PC-9 (cell line): ENCODE results near the gene CNTNAP2. TPM values are rescaled to one million over a fixed set of nuclear protein-coding genes. Genes with fewer than 3 reads are reported as not detected.

ENCODE experiments used
- BruUV-seq: library from RNA; stranded (reverse); fragments of 400-500 nt; replicated peaks from 2 replicates; lab custom pipeline; 2021; lab: Mats Ljungman, UMichigan
- CTCF ChIA-PET: fragments of 300-600 bp; sonication (Branson Sonifier 250); formaldehyde crosslinking; loops from one replicate; lab custom pipeline; 2022; ENCODE audit warnings: antibody characterized with exemption; lab: Charles Lee
- POLR2A ChIA-PET: fragments of 300-600 bp; sonication (Branson Sonifier 250); formaldehyde crosslinking; loops from one replicate; lab custom pipeline; 2022; ENCODE audit warnings: antibody characterized with exemption; ENCODE audit not compliant: unreplicated experiment; lab: Charles Lee
- DNase-seq, 2 experiments: peaks; one replicate each; pipeline versions ENCODE4 v3.0.0 to v3.0.0-alpha.2; 2015 to 2022; ENCODE audit warnings: mixed read lengths in 1 of 2
- H2AFZ ChIP-seq: fragments of 200-600 bp; sonication (generic); 2 replicates; pipeline ENCODE4 v1.8.1; 2017; ENCODE audit warnings: antibody characterized with exemption
- H3F3A ChIP-seq: fragments of 200-600 bp; sonication (generic); 2 replicates; pipeline ENCODE4 v1.8.1; 2017; ENCODE audit warnings: antibody characterized with exemption, mild to moderate bottlenecking, low read depth; ENCODE audit not compliant: insufficient read depth
- H3K27ac ChIP-seq: fragments of 200-600 bp; sonication (generic); 2 replicates; pipeline ENCODE4 v1.6.1; 2016; ENCODE audit warnings: mixed run types
- H3K27me3 ChIP-seq: fragments of 200-600 bp; sonication (generic); 2 replicates; pipeline ENCODE4 v1.6.1; 2016; ENCODE audit warnings: low read depth, mixed run types; ENCODE audit not compliant: insufficient read depth
- H3K36me3 ChIP-seq: fragments of 200-600 bp; sonication (generic); 2 replicates; pipeline ENCODE4 v1.6.1; 2016; ENCODE audit warnings: low read depth, mixed run types
- H3K4me1 ChIP-seq: fragments of 200-600 bp; sonication (generic); replicated peaks from 2 replicates; pipeline ENCODE4 v1.6.1; 2016; ENCODE audit warnings: mixed run types; ENCODE audit not compliant: insufficient read depth
- H3K4me2 ChIP-seq: fragments of 200-600 bp; sonication (generic); 2 replicates; pipeline ENCODE4 v1.6.1; 2017; ENCODE audit warnings: mixed run types
- H3K4me3 ChIP-seq: fragments of 200-600 bp; sonication (generic); 2 replicates; pipeline ENCODE4 v1.6.1; 2016; ENCODE audit warnings: mixed run types
- H3K79me2 ChIP-seq: fragments of 200-600 bp; sonication (generic); 2 replicates; pipeline ENCODE4 v1.6.1; 2017; ENCODE audit warnings: low read depth, mixed run types
- H3K9me2 ChIP-seq: fragments of 200-600 bp; sonication (generic); 2 replicates; pipeline ENCODE4 v1.8.1; 2017; ENCODE audit warnings: mild to moderate bottlenecking; ENCODE audit not compliant: insufficient read depth
- H3K9me3 ChIP-seq: fragments of 200-600 bp; sonication (generic); 2 replicates; pipeline ENCODE4 v1.8.1; 2016; ENCODE audit warnings: low read depth; ENCODE audit not compliant: insufficient read depth
- H4K20me1 ChIP-seq: fragments of 200-600 bp; sonication (generic); 2 replicates; pipeline ENCODE4 v1.8.1; 2017; ENCODE audit not compliant: insufficient read depth
- EZH2 ChIP-seq: fragments of 200-600 bp; sonication (generic); IDR thresholded peaks from 2 replicates; pipeline ENCODE4 v1.8.0; 2017; ENCODE audit warnings: antibody characterized with exemption, low read depth
- intact Hi-C: fragments of 100-400 bp; cut with micrococcal nuclease; formaldehyde crosslinking; loops from one replicate; pipeline ENCODE4 v1.10.0; 2022; ENCODE audit not compliant: unreplicated experiment
- total RNA-seq: library from RNA; stranded (reverse); gene quantifications from 2 replicates; pipeline ENCODE4 v1.2.3, GENCODE V29; 2021
- TF ChIP-seq, protein P1 (sequence below): fragments of 200-600 bp; sonication (generic); conservative IDR thresholded peaks from 2 replicates; pipeline ENCODE4 v1.6.1; 2017; ENCODE audit warnings: mixed run types, antibody characterized with exemption, mild to moderate bottlenecking, moderate library complexity

Gene CNTNAP2
- total RNA-seq, 1 experiment from 2014 or later = not detected

DNA sequence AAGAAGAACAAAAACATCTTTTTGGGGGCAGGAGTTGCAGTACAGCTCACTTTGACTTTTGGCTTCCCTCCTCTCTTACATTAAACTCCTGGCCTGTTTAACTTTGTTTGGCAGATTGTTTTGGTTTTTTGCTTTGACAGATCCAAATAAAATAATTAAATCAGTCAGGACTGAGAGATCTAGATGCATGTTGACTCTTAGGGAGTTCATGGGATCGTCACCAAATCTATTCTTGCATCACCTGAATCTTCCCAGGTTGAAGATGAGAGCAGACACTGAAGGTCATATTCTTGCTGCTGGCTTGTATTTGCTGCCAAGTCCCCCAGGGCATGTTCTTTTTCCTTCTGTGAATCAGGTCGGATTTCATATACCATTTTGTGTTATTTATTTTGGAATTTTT lies 759.4 kb downstream of the CNTNAP2 start:
- Histone ChIP-seq H3K36me3 (no peaks in the 10 kb centered on the region), H3K9me2 (no peaks in the 10 kb centered on the region), H3K79me2 (no peaks in the 10 kb centered on the region), H4K20me1 (no peaks in the 10 kb centered on the region), H3K27me3 (no peaks in the 10 kb centered on the region), H3K4me2 (no peak overlapping the region), H3K4me1 (no peaks in the 10 kb centered on the region), H3K27ac (no peak overlapping the region), H3K4me3 (no peak overlapping the region), H2AFZ (no peak overlapping the region), H3F3A (no peaks in the 10 kb centered on the region), H3K9me3 (peaks cover 3% of the 10 kb centered on the region; the same call in 1 of the 2 replicates)
- TF ChIP-seq EZH2 = no peak
- TF ChIP-seq, protein P1, sequence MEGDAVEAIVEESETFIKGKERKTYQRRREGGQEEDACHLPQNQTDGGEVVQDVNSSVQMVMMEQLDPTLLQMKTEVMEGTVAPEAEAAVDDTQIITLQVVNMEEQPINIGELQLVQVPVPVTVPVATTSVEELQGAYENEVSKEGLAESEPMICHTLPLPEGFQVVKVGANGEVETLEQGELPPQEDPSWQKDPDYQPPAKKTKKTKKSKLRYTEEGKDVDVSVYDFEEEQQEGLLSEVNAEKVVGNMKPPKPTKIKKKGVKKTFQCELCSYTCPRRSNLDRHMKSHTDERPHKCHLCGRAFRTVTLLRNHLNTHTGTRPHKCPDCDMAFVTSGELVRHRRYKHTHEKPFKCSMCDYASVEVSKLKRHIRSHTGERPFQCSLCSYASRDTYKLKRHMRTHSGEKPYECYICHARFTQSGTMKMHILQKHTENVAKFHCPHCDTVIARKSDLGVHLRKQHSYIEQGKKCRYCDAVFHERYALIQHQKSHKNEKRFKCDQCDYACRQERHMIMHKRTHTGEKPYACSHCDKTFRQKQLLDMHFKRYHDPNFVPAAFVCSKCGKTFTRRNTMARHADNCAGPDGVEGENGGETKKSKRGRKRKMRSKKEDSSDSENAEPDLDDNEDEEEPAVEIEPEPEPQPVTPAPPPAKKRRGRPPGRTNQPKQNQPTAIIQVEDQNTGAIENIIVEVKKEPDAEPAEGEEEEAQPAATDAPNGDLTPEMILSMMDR = no peak
- no TSS peak for BruUV-seq
- no peak for DNase-seq
- POLR2A ChIA-PET = no interaction called here
- intact Hi-C loops = no loop called here
- CTCF ChIA-PET = no interaction called here

DNA sequence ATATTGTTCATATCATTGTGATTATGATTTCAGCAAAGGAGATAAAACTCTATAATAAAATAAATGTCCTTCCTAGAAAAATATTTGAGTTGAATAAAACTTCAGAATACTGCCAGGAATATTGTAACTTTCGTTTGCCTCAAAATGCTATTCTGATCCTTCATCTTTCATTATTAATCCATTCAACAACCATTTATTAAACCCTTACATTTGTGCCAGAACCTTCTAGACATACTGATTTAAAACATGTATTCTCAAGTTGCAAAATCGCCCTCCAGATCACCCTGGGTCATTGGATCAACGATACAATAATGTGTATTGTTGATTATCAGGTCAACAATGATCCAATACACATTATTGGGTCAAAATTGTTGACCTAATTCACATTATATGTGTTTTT lies 759.8 kb downstream of the CNTNAP2 start:
- Histone ChIP-seq H3K79me2 (no peaks in the 10 kb centered on the region), H3K9me3 (peaks cover 3% of the 10 kb centered on the region; the same call in 1 of the 2 replicates), H3K4me3 (no peak overlapping the region), H2AFZ (no peak overlapping the region), H3F3A (no peaks in the 10 kb centered on the region), H3K4me2 (no peak overlapping the region), H3K36me3 (no peaks in the 10 kb centered on the region), H3K27ac (no peak overlapping the region), H3K4me1 (no peaks in the 10 kb centered on the region), H3K9me2 (no peaks in the 10 kb centered on the region), H4K20me1 (no peaks in the 10 kb centered on the region), H3K27me3 (no peaks in the 10 kb centered on the region)
- intact Hi-C loops = no loop called here
- CTCF ChIA-PET = no interaction called here
- POLR2A ChIA-PET = no interaction called here
- DNase-seq = no peak
- BruUV-seq = no TSS peak
- TF ChIP-seq EZH2 = no peak
- TF ChIP-seq, protein P1 = no peak

DNA sequence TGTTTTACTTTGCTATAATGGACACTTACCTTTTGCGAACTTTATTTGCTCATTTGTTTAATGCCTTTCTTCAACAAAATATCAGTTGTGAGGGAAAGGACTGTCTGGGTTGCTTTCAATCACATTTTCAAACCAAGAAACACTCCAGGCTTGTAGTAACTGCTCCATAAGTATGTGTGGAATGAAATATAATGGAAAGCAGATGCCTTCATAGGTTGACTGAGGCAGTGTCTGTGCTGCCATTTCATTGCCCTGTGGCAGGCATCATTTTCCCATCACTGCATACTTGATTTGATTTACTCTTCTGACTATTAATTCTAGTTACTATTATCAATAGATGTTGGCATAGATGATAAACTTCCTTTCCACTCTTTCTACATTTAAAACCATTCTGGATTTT lies 762.3 kb downstream of the CNTNAP2 start:
- ChIA-PET POLR2A (no interaction called here), CTCF (no interaction called here)
- H2AFZ ChIP-seq = no peak overlapping the region
- no peaks in the 10 kb centered on the region for H3K9me2 ChIP-seq
- no peaks in the 10 kb centered on the region for H3K9me3 ChIP-seq
- no peaks in the 10 kb centered on the region for H4K20me1 ChIP-seq
- no peak overlapping the region for H3K4me2 ChIP-seq
- H3K79me2 ChIP-seq = no peaks in the 10 kb centered on the region
- H3K27ac ChIP-seq = no peak overlapping the region
- DNase-seq = no peak
- no peaks in the 10 kb centered on the region for H3K4me1 ChIP-seq
- BruUV-seq = no TSS peak
- no peak for TF ChIP-seq EZH2
- TF ChIP-seq, protein P1 = no peak
- H3F3A ChIP-seq = no peaks in the 10 kb centered on the region
- intact Hi-C loops = no loop called here
- H3K4me3 ChIP-seq = no peak overlapping the region
- no peaks in the 10 kb centered on the region for H3K36me3 ChIP-seq
- H3K27me3 ChIP-seq = no peaks in the 10 kb centered on the region
